Measurements from ENCODE around the gene COG3. TPM values are rescaled to one million over a fixed set of nuclear protein-coding genes. Genes with fewer than 3 reads are reported as not detected.

COG3 gene
- total RNA-seq, 1 experiment from 2014 or later = 23.3 TPM

DNA sequence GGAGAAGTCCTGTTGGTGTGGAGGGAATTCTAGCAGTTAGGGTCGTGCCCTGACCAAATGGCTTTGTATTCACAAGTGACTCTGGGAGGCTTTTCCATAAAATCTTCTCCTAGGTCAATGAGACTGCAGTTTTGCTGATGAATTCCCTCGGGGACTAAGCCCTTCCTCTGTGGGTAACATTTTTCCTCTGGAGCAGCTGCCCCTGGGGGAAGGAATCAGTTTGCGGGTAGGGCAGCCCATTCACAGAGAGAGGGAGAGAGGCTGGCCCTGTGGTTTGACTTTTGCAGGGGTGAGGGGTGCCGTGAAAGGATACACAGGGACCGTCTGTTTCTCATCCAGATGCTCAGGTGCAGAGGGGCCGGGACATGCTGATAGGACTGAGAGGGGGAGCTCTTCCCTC, 83.5 kb downstream of the COG3 start:
- DNase-seq (ENCODE audit: low read depth in 1 of 2, low spot score in 2 of 2) = no peak
- no peak overlapping the region for H3K27ac ChIP-seq

GRCh38 chr13:45554604-45555109, 89.9 kb downstream of the COG3 start:
- Histone ChIP-seq H3K36me3 (no peaks in the 10 kb centered on the region), H3K27ac (no peak overlapping the region), H3K4me3 (no peak overlapping the region), H3K4me1 (replicated peaks) (no peaks in the 10 kb centered on the region), H3K9me3 (replicated peaks) (no peaks in the 10 kb centered on the region), H3K27me3 (replicated peaks) (no peaks in the 10 kb centered on the region; the same call in 1 of the 2 replicates)
- no peak for DNase-seq (ENCODE audit: low read depth in 1 of 2, low spot score in 2 of 2)

More for the DNA sequence above, 83.5 kb downstream of the COG3 start:
- H3K36me3 ChIP-seq = no peaks in the 10 kb centered on the region
- H3K4me1 ChIP-seq (replicated peaks) = no peaks in the 10 kb centered on the region
- no peak overlapping the region for H3K4me3 ChIP-seq
- no peaks in the 10 kb centered on the region; the same call in 1 of the 2 replicates for H3K27me3 ChIP-seq (replicated peaks)
- H3K9me3 ChIP-seq (replicated peaks) = no peaks in the 10 kb centered on the region

- Histone ChIP-seq H3K27me3 (replicated peaks) (no peaks in the 10 kb centered on the region), H3K9me3 (replicated peaks) (no peaks in the 10 kb centered on the region), H3K4me3 (no peak overlapping the region), H3K4me1 (replicated peaks) (no peaks in the 10 kb centered on the region), H3K36me3 (no peaks in the 10 kb centered on the region), H3K27ac (no peak overlapping the region)
- DNase-seq (ENCODE audit: low read depth in 1 of 2, low spot score in 2 of 2) = peak in 1 of 2 experiments; percentile 2
Observed at GRCh38 chr13:45564133-45564776, 99.5 kb downstream of the COG3 start.

- Histone ChIP-seq H3K9me3 (replicated peaks) (no peaks in the 10 kb centered on the region), H3K4me1 (replicated peaks) (no peaks in the 10 kb centered on the region), H3K4me3 (no peak overlapping the region), H3K36me3 (no peaks in the 10 kb centered on the region), H3K27me3 (replicated peaks) (no peaks in the 10 kb centered on the region), H3K27ac (no peak overlapping the region)
- no peak for DNase-seq (ENCODE audit: low read depth in 1 of 2, low spot score in 2 of 2)
Observed at GRCh38 chr13:45565331-45565730, 100.6 kb downstream of the COG3 start.

DNA sequence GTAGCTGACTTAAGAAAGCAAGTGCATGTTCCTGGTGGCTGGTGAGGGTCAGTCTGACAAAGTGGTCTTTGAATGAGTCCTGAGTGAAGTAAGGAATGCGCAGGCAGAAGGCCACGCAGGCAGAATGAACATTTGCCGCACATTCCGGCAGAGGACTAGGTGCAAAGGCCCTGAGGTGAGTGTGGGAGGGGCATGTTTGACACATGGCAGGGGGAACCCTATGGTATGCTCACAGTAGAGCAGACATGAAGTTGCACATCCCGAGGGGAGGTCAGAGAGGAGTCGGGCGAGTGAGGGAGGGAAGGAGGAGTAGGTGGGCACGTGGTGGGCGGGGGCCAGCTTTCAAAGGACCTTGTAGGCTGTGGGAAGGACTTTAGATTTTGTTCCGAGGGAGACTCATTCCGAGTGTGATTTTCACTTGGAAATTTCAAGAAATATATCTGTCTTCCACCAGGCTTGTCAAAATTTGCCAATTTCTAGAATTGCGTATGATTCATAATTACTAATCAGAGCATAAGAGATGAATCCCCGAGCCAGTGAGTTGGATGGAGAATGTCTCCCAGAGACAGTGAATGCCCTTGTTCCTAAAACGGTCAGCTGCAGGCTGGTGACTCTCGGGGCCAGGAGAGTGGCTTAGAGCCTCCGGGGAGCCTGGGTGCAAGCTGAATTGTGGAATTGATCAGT, 110.5 kb downstream of the COG3 start:
- Histone ChIP-seq H3K27me3 (replicated peaks) (0 out of 2 replicates have a peak, but pooled peaks cover 6% of the 10 kb centered on the region), H3K4me3 (no peak overlapping the region), H3K27ac (no peak overlapping the region), H3K4me1 (replicated peaks) (no peaks in the 10 kb centered on the region), H3K36me3 (no peaks in the 10 kb centered on the region), H3K9me3 (replicated peaks) (no peaks in the 10 kb centered on the region)
- DNase-seq (ENCODE audit: low read depth in 1 of 2, low spot score in 2 of 2) = no peak

DNA sequence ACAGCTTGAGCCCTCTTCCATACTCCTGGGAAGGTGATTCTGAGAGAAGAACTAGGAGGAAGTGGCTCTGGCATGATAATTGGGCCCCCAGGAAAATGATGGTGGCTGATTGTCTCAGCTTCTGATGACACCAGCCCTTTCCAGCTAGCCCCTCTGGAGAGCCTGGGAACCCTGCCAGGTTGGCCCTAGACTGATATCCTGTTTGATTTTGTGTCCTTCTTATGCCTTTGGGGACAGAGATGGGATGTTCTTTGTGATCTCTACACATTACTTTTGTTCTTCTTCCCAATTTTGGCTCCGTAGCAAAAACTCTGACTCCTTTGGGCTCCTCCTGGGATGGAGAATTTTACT, 111.1 kb downstream of the COG3 start:
- H3K27me3 ChIP-seq (replicated peaks) = 0 out of 2 replicates have a peak, but pooled peaks cover 6% of the 10 kb centered on the region
- no peak overlapping the region for H3K4me3 ChIP-seq
- H3K36me3 ChIP-seq = no peaks in the 10 kb centered on the region
- no peaks in the 10 kb centered on the region for H3K4me1 ChIP-seq (replicated peaks)
- DNase-seq (ENCODE audit: low read depth in 1 of 2, low spot score in 2 of 2) = no peak
- no peak overlapping the region for H3K27ac ChIP-seq
- no peaks in the 10 kb centered on the region for H3K9me3 ChIP-seq (replicated peaks)

DNA sequence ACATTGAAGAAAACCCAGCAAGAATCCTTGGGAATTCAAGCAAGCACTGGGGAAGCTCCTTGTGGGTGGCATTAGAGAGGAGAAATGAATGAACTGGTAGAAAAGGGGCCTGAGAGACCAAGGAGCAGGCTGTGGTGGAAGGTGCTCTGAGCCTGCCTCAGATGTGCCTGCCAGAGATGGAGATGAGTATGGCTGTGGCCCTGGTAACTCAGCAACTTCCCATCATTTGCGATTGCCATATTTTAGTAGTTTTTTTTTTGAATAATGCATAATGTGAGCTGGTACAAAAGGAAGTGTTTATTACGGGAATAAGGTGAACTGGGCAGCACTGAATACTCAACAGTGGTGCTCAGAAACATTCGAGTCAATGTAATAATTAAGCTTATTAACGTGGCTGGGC, 111.7 kb downstream of the COG3 start:
- DNase-seq (ENCODE audit: low read depth in 1 of 2, low spot score in 2 of 2) = no peak
- no peaks in the 10 kb centered on the region for H3K9me3 ChIP-seq (replicated peaks)
- no peak overlapping the region for H3K4me3 ChIP-seq
- H3K4me1 ChIP-seq (replicated peaks) = no peaks in the 10 kb centered on the region
- no peaks in the 10 kb centered on the region for H3K36me3 ChIP-seq
- 0 out of 2 replicates have a peak, but pooled peaks cover 6% of the 10 kb centered on the region for H3K27me3 ChIP-seq (replicated peaks)
- no peak overlapping the region for H3K27ac ChIP-seq

- no peak overlapping the region for H3K4me3 ChIP-seq
- DNase-seq (ENCODE audit: low read depth in 1 of 2, low spot score in 2 of 2) = no peak
- 0 out of 2 replicates have a peak, but pooled peaks cover 2% of the 10 kb centered on the region for H3K27me3 ChIP-seq (replicated peaks)
- H3K27ac ChIP-seq = no peak overlapping the region
- H3K4me1 ChIP-seq (replicated peaks) = no peaks in the 10 kb centered on the region
- H3K9me3 ChIP-seq (replicated peaks) = no peaks in the 10 kb centered on the region
- H3K36me3 ChIP-seq = no peaks in the 10 kb centered on the region
Observed at GRCh38 chr13:45582408-45583076, 117.8 kb downstream of the COG3 start.

DNA sequence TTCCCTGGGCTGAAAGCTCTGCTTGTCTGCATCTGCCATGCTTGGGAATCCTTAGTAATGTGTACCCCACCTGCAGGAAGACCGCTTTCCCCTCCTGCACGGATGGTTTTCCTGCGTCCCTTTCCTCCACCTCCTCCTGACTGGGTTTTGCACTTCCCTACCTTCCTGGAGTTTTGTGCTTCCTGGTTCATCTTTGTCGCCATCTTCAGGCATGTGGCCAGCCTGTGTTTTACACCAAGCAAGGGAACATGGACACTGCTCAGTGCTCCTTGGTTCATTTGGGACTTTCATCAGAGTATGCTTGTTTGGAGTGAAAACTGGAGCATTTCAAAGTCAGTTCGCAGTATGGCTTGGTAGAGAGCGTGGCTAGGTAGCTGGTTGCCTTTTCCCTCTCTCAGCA, 120.1 kb downstream of the COG3 start:
- Histone ChIP-seq H3K27ac (no peak overlapping the region), H3K36me3 (no peaks in the 10 kb centered on the region), H3K27me3 (replicated peaks) (0 out of 2 replicates have a peak, but pooled peaks cover 2% of the 10 kb centered on the region), H3K4me3 (no peak overlapping the region), H3K9me3 (replicated peaks) (no peaks in the 10 kb centered on the region), H3K4me1 (replicated peaks) (no peaks in the 10 kb centered on the region)
- no peak for DNase-seq (ENCODE audit: low read depth in 1 of 2, low spot score in 2 of 2)

Other genes starting within 250 kb of the COG3 start
- 1,541 and 1,642 TPM in 2 replicates for gene TPT1, start 123.8 kb upstream of the COG3 start, total RNA-seq (2014; rRNA removed; shearing (Covaris generic))
- gene SLC25A30, start 46.6 kb upstream of the COG3 start, total RNA-seq (2014; rRNA removed; shearing (Covaris generic)) = 6.7 and 10.2 TPM in 2 replicates
- gene ERICH6B, start 150.8 kb downstream of the COG3 start, total RNA-seq (2014; rRNA removed; shearing (Covaris generic)) = not detected in 2 replicates
- not detected in 2 replicates for gene CBY2, start 237.4 kb downstream of the COG3 start, total RNA-seq (2014; rRNA removed; shearing (Covaris generic))